Measurements from ENCODE around the gene NENF.

The NENF gene

DNA sequence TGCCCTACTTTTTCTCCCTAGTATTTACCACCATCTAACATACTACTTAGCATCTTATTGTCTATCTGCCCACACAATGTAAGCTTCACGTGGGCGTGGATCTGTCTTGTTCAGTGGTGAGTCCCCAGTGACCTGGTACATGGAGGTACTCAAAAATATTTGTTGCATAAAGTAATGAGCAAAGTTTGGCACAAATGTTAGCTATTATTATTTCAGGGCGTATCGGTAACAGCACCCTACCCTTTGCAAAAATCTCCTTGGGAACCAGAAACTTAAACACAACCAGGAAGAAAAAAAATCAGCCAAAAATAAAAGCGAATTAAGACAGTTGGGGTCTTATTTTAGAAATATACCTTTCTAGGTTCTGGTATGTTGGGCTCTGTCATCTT lies 454 bp upstream of the NENF start:
- no peak for DNase-seq

DNA sequence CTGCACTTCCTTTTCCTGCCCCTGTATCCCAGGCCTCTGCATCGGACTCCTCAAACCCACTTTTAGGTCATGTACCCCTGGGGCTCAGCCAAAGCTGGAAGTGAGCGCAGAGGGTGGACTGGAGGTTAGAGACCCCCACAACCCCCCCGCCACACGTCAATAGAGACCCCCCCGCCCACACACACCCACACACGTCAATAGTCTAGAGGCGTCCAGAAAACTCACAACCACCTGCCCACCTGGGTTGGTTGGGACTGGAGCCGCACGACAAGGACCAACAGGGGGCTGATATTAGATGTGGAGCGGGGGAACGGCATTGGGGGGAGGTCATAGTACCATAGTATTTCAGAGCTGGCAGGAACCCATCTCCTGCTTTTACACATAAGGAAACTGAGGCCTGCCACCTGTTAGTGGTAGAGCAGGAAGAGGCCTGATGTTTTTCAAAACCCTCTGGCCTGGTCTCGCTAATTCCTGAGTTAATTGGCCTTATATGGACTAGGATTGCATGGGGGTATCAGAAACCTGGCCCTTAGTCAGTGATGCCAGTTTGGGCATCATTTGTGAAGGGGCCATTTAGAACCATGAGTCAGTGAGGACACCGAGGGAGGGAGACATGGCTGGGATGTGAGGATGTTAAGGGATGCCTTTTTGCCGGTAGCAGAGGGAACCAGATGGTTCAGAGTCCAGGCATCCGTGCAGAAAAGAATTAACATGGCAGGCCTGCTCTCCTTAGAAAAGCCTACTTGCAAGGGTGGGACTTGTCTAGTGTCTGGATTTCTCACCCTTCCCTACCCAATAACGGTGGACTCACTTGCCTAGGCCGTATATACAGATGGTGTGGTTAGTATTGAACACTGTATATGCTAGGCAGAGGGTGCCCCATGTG lies 1.1 kb downstream of the NENF start:
- DNase-seq, result no peak

DNA sequence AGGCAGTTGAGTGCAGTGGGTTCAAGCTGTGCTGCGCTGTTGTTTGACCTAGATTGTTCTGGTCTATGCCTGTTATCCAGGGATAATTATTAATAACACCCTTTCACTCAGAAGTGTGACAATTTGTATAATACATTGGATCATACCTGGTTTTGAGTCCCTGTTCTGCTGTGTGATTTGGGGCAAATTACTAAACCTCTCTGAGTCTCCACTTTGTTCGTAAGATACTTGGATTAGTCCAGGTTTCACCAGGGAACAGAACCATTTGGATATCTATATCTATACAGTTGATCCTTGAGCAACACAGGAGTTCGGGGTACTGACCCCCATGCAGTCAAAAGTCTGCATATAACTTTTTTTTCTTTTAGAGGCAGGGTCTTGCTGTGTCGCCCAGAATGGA lies 2.3 kb downstream of the NENF start:
- DNase-seq, result no peak

DNA sequence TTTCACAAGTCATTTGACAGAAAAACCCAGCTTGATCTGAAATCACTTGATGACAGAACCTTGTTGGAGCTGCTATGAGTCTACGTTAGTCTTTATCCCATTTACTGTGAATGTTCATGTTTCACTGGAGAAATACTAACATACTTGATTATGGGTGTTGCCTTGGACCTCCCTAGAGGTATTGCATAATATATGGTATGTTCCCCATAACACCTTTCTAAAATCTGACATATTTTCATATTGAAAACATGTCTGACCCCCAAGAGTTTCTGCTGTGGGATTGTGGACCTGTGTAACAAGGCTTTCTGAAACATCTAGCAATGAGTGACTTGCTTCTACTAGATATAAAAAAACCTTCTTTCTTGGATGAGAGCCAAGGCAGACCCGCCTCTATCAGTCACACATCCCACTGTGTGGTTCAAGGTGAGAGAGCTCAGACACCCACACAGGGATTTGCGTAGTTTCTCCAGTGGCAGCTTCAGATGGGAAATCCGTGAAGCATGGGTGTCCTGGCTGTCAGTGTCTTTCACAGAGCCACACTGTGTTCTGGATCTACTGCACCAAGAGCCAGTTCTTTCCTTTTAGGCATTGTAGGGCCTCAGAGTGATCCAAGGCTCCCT lies 4.6 kb downstream of the NENF start:
- no peak for DNase-seq

DNA sequence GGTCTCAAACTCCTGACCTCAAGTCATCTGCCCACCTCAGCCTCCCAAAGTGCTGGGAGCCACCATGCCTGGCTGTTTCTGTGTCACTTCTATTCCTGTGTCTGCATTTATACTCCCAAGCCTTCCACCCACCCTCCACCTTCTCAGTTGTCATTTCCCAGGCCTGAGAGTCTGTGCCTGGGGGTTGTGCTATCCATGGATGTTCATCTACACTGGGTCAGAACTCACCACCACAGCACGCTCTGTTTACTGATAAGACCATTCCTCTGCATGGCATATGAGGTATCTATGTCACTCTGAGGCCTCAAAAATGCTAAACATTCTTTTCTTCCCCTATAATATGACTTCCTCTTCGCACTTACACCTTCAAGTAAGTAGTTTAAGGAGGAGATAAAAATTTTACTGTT lies 6.1 kb downstream of the NENF start:
- DNase-seq, result no peak

DNA sequence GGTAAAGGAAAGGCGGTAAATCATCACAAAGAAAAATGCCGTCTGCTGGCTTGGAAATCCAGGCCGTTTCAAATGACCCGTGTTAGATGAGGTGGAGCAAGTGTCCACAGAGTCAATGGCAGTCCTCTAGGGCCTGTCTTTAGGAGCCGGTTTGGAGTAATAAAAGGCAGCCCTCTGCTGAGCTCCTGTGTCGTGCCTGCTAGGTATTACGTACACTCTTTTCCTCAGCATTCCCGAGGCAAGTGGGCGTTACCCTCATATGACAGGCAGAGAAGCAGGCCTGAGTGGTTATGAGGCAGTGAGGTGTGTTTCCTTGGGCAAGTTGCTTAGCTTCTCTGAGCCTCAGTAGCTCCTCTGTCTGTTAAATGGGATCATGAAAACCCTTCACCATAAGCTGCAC lies 7.7 kb downstream of the NENF start:
- no peak for DNase-seq

DNA sequence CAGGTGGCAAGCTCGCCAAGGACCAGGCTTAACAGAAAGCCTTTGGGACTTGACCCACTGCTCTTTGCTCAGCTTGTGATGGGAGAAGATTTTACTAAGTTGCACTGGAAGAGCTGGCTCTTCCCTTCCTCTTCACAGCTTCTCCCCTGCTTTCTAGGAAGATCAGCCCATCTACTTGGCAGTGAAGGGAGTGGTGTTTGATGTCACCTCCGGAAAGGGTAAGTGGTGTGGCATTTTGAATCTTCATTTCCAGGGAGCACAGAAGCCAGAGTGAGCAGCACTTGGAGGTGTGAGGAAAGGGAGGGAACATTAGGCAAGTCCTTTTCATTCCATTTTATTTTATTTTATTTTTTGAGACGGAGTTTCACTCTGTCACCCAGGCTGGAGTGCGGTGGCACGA lies 9.7 kb downstream of the NENF start:
- DNase-seq, result no peak

DNA sequence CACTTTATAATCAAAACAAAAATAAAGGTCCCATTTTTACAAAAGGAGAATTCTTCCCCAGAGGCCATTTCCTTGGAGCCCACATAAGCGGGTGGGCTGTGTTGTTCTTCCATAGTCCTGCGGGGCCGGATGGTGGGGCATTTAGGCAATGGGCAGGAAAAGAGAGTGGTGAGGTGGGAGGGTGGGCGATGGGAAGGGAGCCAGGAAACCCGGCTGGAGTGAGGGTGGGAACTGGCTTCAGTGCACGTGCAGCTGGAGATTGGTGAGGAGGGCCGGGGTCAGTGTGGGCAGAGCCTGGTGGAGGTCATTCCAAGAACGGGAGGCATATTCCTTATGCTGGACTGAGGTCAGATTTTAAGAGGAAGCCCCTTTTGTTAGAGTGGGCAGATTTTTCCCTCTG lies 13.6 kb downstream of the NENF start:
- no peak for DNase-seq

DNA sequence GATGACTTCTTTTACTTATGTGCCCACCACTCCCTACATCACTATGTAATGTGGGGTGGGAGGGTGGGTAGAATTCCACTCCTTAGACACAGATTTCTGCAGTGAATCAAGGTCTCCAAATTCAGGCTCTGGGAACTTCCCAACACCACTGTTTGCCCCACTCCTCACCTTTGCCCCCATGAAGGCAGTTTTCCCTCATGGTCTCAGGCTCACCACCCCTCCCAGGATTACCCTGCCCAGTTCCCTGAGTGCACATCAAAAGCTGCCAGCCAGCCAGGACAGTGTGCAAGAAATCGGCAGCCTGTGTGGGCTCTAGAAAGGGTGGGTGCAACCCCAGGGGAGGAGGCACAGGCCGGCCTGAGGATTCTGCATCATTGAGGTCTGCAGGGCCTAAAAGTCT lies 14.8 kb downstream of the NENF start:
- no peak for DNase-seq

DNA sequence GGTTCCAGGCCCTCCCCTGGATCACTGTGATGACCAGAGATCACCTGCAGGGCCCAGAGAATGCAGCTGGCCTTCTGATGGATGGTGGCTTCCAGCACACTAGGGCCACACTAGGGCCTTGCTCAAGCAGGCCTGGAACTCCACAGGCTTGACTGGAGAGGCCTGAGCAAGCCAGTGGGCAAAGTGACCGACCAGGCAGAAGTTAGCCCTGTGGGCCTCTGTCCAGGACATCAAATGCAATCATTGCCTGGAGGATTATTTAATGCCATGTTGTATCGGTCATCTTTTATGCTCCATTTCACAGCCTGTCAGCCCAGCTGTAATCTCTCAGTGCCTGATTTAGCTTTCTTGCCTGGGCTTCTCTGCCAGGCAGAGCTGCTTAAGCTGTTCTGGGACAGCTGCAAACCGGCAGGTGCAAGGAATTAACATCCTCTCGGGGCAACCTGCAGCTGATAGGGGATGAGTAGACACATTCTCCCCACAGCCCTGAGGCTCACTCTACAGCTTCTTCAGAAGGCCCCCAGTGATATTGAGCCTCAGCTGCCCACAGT lies 17.7 kb downstream of the NENF start:
- DNase-seq, result no peak

DNA sequence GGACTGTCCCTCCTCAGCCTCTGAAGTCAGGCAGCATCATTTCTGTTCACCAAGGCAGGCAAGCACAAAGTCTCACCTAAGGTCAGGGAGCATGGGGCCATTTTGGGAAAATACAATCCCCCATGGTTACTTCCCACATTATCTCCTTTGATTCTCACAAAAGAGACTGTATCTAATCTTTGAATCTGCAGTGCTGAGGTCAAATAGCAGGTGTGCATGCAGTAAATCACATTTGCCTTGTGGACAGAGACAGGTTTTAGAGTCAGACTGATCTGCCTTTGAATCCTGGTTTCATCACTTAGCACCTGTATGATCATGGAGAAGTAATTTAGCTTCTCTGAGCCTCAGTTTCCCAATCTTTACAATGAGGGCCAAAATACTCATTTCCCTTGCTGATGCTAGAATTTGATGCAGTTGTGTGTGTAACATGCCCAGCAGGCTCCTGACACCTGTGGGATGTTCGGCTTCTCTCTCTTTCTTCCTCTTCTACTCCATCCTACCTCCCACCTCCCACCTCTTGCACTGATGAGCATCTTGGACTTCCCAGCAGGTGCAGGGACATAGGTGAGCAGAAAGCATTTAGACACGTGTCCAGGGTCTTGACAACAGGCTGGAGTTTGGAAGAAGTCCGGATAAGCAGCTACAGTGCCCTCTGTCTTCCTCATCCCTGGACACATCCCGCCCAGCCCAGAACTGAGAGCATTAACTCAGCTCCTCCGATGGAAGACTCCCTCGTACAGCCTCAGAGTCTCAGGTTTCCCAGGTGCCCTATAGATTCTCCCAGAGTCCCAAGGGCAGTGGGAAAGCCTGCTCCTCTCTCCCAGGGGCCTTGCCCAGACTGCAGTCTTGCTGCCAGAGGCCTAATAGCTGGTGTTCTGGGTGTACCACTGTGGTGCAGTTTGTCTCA lies 18.9 kb downstream of the NENF start:
- no peak for DNase-seq

DNA sequence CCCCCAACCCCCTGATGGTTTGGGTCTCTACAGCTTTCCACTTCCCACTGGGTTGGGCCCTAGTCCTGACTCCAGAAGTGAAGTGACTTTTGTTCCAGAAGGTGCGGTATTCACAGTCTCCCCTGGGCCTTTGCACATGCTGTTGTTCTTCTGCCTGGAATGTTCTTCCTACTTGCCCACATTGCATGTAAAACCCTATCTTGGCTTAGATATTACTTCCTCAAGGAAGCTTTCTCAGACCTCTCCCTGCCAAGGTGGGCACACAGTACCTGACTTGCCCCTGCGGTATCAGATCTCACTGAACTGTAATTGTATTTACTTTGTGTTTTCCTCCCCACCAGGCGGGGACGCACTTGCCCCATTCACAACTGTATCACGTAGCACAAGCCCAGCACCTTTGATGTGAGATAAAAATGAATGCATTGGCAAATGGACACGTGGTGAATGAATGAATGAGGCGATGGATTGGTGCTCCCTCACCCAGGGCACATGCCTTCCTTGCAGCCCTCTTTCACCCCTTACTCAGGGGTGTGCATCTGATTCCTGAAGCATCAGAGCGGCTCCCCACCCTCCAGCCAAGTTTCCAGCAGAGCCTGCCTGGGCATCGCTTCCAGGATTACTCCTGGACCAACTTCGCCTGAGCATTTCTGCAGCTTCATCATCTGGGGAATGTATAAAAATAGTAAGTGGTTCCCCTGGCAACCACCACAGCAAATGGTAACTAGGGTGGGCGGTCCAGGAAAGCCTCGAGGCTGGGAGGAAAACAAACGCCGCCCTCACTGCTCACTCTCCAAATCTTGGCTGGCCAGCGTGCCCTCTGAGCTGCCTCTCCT lies 19.8 kb downstream of the NENF start:
- DNase-seq, result peak; percentile 24

DNA sequence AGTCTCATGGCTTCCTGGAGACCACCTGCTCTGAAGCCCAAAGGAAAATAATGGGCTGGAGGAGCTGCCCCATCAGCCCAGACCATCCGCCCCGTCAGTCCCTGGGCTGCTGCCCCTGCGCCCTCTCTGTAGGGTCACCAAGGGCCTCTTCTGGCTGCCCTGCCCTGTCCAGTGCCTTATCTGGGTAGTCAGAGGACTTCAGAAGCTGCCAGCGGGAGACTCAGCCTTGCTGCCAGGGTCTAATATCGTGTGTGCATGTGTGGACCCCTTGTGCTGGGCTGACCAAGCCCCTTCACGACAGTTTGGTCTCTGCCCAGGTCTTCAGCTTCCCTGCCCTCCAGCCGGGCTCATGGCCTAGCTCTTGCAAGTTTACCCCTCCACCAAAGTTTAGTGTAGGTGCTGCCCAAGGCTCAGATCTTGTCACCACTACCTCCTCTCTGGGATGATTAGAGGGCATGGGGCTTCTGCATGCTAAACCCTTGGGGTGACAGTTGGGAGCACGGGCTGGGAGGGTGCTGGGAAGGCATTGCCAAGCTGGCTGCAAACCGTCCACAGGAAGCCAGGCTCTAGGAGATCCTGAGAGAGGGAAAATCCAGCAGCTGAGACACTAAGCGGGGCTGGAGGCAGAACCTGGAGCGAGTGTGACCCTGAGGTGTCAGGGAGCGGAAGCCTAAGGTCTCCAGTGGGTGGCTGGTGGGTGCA lies 20.6 kb downstream of the NENF start:
- no peak for DNase-seq

DNA sequence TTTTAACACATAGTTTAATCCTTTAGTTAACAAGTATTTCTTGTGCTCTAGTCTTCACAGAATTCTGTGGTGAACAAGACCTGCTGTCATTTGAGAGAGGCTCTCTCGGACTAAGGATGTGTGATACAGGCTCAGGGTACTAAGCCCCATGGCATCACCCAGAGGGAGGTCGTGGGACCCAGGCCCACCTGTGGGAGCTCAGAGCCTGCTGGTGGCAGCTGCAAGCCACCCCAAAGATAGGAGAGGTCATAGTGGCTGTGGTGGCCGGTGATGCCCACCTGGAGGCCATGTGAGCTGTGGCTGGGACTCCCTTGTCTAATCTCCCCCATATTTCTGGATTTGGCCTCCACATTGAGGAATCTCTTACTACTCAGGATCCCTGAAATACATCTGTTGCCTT lies 22.0 kb downstream of the NENF start:
- DNase-seq, result no peak

DNA sequence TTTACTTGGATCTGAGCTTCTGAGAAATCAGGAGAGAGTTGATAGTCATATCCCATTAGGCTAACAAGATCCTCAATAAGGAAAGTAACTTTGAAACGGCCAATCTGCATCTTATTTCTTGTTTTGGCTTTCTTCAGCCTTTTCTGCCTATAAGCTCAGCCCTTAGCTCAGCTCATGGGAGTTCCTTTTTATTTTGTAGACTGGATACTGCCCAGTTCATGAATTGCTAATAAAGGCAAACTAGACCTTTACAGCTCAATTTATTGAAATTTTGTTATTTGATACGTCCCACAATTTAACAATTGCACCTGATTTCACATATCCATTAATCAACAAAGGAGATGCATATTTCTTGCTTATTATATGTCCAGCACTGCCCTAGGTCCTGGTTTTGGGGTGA lies 22.7 kb downstream of the NENF start:
- DNase-seq, result no peak

DNA sequence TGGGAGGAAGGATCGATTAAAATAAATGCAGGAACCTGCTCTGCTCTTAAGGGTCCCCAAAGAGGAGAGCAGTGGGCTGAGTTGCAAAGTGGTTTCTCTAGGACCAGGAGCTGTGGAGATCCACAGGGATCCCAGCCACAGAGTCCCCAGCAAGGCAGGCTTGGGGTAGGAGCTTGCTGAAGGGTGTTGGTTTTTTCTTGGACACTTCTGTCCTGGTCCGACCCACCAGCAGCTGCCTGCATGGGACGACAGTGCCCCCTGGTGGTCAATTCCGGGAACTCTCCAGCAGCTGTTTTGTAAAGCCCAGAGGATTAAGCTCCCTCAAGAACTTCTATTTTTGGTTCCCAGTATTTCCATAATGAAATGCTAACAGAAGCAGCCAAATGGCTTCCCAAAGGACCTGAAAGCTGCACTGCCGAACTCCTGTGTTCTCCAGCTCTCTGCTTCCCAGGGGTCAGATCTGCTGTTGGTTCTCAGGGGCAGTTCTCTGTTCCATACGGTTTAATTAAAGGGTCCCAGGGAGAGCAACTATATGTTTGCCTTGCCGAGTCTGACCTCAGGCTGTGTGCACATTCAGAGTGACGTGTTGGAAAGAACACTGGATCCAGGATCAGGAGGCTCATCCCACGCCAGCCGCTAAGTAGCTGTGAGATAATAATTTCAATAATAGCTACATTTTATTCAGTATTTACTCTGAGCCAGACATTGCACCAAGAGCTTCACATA lies 23.2 kb downstream of the NENF start:
- DNase-seq, result peak; percentile 86

DNA sequence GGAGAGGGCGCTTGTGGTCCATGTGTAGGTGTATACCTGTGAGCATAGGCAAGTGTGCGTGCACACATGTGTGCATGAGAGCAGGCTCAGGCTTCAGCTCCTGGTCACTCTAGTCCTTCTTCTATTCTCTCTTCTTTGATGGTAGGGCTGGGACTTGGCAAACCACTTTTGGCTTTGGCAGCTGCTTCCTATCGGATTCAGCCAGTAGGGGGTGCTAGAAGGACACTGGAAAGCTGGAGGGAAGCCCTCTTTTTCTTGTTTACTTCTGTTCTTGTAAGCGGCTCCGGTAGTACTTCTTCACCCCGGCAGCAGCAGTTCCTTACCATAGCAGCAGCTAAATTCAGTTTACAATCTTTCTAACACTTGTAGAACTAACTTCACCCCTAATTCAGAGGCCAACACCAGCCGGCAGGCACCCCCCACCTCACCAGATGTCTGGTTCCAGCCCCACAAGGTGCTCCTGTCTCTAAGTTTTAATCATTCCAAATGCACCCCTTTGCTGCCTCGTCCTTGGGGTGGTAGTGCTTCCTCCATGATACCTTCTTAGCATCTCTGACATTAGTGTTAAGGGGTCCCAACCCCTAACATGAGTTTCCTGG lies 25.1 kb downstream of the NENF start:
- peak; percentile 89 for DNase-seq

DNA sequence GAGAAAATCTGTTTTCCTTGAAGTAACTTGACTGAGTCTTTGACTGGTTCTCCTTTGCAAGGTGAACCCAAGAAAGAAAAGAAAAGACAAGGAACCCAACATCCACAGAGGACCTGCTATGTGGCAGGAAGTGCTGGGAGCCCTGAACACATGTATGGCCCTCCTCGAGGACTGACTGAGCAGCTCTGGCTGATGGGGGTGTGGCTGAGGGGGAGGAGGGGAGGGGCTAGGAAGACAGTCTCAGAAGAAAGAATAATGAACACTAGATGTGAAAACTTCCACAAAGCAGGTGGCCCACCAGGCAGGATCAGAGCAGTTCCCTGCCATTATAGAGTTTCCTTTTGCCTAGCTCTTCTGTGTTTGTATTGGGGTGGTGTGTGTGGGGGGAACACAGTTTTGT lies 26.1 kb downstream of the NENF start:
- DNase-seq, result no peak

DNA sequence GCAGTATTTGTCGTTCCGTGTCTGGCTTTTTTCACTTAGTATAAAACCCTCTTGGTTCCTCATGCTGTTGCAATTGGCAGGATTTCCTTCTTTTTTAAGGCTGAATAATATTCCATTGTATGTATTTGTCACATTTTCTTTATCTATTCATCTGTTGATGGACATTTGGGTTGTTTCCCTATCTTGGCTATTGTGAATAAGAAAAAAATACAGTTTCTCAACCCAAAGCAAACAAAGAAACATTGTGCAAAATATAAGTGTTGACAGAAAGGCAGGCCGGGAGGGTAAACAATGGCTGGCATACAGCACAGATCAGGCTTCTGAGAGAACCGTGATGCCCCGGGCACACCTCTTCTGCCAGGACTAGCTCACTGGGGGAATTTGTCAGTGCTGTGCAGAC lies 26.9 kb downstream of the NENF start:
- no peak for DNase-seq

DNA sequence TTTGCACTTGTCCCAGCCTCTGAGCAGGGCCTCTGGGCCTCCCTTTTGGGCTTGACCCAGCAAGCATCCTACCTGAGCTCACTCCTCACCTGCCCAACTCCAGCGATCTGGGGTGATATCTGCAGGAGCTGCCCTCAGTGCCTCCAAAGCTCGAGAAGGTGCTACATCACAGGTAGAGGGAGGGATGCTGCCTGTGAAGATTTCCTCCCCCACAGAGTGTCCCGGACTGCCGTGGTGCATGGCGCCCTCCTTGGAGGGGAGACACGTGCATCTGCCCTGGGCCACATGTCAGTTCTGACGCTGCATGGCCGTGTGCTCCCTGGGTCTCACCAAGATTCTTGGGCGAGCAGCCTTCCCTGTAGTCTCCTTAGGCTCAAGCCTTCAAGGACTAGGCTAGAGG lies 27.7 kb downstream of the NENF start:
- DNase-seq, result no peak
